ENCODE measurements around the gene GOLGA6C.
"Not testable (repeated sequence)": the region's sequence is repeated elsewhere in the genome, so short reads cannot be mapped to it uniquely, and the experiment has no call there.

Gene GOLGA6C

DNA sequence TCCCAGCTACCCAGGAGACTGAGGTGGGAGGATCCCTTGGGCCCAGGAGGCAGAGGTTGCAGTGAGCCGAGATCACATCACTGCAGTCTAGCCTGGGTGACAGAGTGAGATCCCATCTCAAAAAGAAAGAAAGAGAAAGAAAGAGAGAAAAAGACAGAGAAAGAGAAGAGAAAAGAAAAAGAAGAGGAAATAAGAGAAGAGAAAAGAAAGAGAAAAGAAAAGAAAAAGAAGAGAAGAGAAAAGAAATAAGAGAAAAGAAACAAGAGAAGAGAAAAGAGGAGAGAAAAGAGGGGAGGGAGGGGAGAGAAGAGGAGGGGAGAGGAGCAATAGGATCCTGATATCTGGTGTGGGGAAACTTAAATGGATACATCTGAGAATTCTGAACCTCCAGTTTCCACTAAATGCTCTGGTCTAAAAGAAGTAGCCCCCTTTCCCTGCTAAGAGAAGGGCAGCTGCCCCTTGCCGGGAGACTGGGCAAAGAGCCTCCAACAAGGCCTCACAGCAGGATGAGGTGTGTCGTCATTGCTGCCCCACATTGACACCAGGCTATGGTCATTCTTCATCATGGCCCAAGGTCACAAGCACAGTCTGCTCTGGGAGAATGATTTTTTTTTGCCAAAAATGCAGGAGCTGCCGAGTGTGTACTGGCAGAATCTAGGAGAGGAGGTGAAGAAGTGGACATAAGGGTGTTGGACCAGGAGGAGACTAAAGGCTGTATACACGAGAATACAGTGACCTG lies 56.6 kb downstream of the GOLGA6C start:
- DNase-seq (ENCODE audit: low read depth in 2 of 2): no peak

DNA sequence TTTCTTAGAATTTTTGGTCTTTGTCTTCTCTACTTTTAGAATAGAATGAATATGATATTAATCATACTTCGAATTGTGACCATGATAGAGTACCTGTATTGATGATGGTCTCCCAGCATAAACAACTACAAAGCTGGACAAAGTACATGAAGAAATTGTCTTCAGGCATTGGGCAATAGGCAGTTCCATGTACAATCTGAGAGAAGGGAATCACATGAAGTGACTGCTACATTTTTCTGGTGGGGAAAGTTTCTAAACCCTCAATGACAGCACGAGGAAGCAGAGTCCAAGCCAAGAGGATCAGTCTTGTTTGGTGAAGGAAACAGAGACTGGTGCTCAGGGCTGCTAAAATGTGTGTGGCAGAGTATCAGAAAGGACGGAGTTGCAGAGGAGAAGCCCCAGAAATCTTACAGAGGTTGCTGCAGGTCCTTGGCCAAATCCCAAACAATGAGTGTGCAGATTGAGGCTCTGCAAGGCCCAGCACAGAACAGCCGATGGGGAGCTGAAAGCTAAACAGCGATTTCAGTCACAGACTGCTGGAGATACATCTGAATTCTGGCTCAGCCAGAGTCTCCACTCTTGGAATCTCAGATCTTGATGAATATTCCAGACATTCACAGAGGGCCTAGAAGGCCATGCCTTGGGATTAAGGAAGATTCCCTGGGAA lies 61.2 kb downstream of the GOLGA6C start:
- DNase-seq (ENCODE audit: low read depth in 2 of 2): not testable (repeated sequence)

All from stimulated activated CD4-positive, alpha-beta T cell treated with anti-CD3 and anti-CD28 coated beads, Interleukin-15, amount 100 ng/mL, for 48 hours (primary cell).